Right cardiac atrium (tissue), 5 donors: Measurements from ENCODE around the gene POU6F1. TPM values are rescaled to one million over a fixed set of nuclear protein-coding genes. Genes with fewer than 3 reads are reported as not detected.
A peak's percentile ranks its signal among the peaks of the same experiment; 100 is the strongest.

Source experiments
- ATAC-seq, 2 donors: fragments of 200-7000 bp; cut with Tn5 transposase; one replicate each; pipeline versions ENCODE4 v1.8.0 to v1.9.1; 2020; ENCODE audit warnings: moderate library complexity in 2 of 2, mild to moderate bottlenecking in 1 of 2
- DNase-seq, 3 donors: peaks; one replicate each; pipeline ENCODE4 v3.0.0-alpha.2; 2020
- H3K27ac ChIP-seq: one replicate; pipeline ENCODE4 v1.5.1; 2013; ENCODE audit warnings: mild to moderate bottlenecking, low read length, control low read depth, moderate library complexity
- H3K27me3 ChIP-seq: one replicate; pipeline ENCODE4 v1.6.1; 2013; ENCODE audit not compliant: control insufficient read depth, insufficient read depth
- H3K4me1 ChIP-seq: one replicate; pipeline ENCODE4 v1.6.1; 2013; ENCODE audit warnings: low read length; ENCODE audit not compliant: control insufficient read depth, insufficient read depth
- H3K4me3 ChIP-seq: one replicate; pipeline ENCODE4 v1.5.1; 2013; ENCODE audit warnings: low read length, control low read depth
- H3K9me3 ChIP-seq: one replicate; pipeline ENCODE4 v1.6.1; 2013; ENCODE audit warnings: low read length; ENCODE audit not compliant: control insufficient read depth
- WGBS: extraction: QIAGEN DNeasy Blood & Tissue Kit; methylation state at CpG from one replicate; pipeline ENCODE4 v1.1.7; 2013; 5-methylcytosine and 5-hydroxymethylcytosine counted together
- intact Hi-C, 4 donors: fragments of 100-400 bp; cut with DNase I; formaldehyde crosslinking; loops; one replicate each; pipeline versions ENCODE4 v1.11.0 to v1.14.0; 2022 to 2023
- polyA plus RNA-seq: library from polyadenylated mRNA; stranded (reverse); fragments of 200-250 nt; gene quantifications from one replicate; pipeline ENCODE4 v1.2.3, GENCODE V29; 2013
- total RNA-seq, 4 donors: library from RNA; stranded (reverse); fragmentation: NEBNext Ultra II Directional; extraction: Animal tissue kit (Norgen Biotek cat#: 25700); gene quantifications; one replicate each; pipeline ENCODE4 v1.2.1, GENCODE V29; 2021
- donor health status: healthy with polysubstance abuse.
- donor health status: DM: no; HTN: yes; CAD: no.
- donor health status: DM: no; HTN: no; CAD: no.
- donor health status: DM: no; HTN: yes; CAD: no; lungs with severe emphysema.
- donor health status: DM: yes; HTN: yes; CAD: no.

Gene POU6F1
- total and polyA plus RNA-seq, 5 donors = 4.6 to 10.2 (median 8.1) TPM

- no peaks in the 10 kb centered on the region for H3K27me3 ChIP-seq
- WGBS = 88% methylated on average over 6 of the region's 6 CpGs
- ATAC-seq = no peak
- H3K27ac ChIP-seq = no peak overlapping the region
- no peaks in the 10 kb centered on the region for H3K9me3 ChIP-seq
- H3K4me1 ChIP-seq = no peaks in the 10 kb centered on the region
- intact Hi-C loops = no loop called here
- DNase-seq = no peak
- no peak overlapping the region for H3K4me3 ChIP-seq
Measured at GRCh38 chr12:51185171-51185717, 32.6 kb downstream of the POU6F1 start.

GRCh38 chr12:51183816-51184215 is 34.0 kb downstream of the POU6F1 start:
- Histone ChIP-seq H3K27ac (no peak overlapping the region), H3K9me3 (no peaks in the 10 kb centered on the region), H3K27me3 (no peaks in the 10 kb centered on the region), H3K4me3 (no peak overlapping the region), H3K4me1 (no peaks in the 10 kb centered on the region)
- DNase-seq (peak in 1 of 3 donors; percentile 75), ATAC-seq (peak; percentile 46 to 61)
- 28% methylated on average over 3 of the region's 3 CpGs for WGBS
- intact Hi-C loops = no loop called here

GRCh38 chr12:51183349-51183748 is 34.5 kb downstream of the POU6F1 start:
- Histone ChIP-seq H3K27ac (no peak overlapping the region), H3K9me3 (no peaks in the 10 kb centered on the region), H3K27me3 (no peaks in the 10 kb centered on the region), H3K4me1 (no peaks in the 10 kb centered on the region), H3K4me3 (no peak overlapping the region)
- intact Hi-C loops = no loop called here
- ATAC-seq (no peak), DNase-seq (no peak)
- 74% methylated on average over 3 of the region's 3 CpGs for WGBS

- DNase-seq = no peak
Measured at GRCh38 chr12:51181558-51181957, 36.3 kb downstream of the POU6F1 start.

GRCh38 chr12:51177897-51178296 is 40.0 kb downstream of the POU6F1 start:
- no peak overlapping the region for H3K27ac ChIP-seq
- DNase-seq (no peak), ATAC-seq (no peak)
- no peaks in the 10 kb centered on the region for H3K27me3 ChIP-seq
- H3K9me3 ChIP-seq = no peaks in the 10 kb centered on the region
- 91% methylated on average over 2 of the region's 2 CpGs for WGBS
- H3K4me3 ChIP-seq = no peak overlapping the region
- H3K4me1 ChIP-seq = no peaks in the 10 kb centered on the region
- intact Hi-C loops = no loop called here

More at GRCh38 chr12:51181558-51181957, 36.3 kb downstream of the POU6F1 start:
- ATAC-seq = no peak
- no peaks in the 10 kb centered on the region for H3K27me3 ChIP-seq
- H3K9me3 ChIP-seq = no peaks in the 10 kb centered on the region
- H3K27ac ChIP-seq = no peak overlapping the region
- no peak overlapping the region for H3K4me3 ChIP-seq
- intact Hi-C loops = no loop called here
- WGBS = 73% methylated on average over 5 of the region's 5 CpGs
- H3K4me1 ChIP-seq = no peaks in the 10 kb centered on the region

- no peak overlapping the region for H3K27ac ChIP-seq
- no peaks in the 10 kb centered on the region for H3K4me1 ChIP-seq
- ATAC-seq (no peak), DNase-seq (no peak)
- H3K27me3 ChIP-seq = no peaks in the 10 kb centered on the region
- intact Hi-C loops = no loop called here
- no peaks in the 10 kb centered on the region for H3K9me3 ChIP-seq
- H3K4me3 ChIP-seq = no peak overlapping the region
- 88% methylated on average over 1 of the region's 1 CpG for WGBS
Measured at GRCh38 chr12:51174501-51174900, 43.4 kb downstream of the POU6F1 start.

GRCh38 chr12:51172515-51173431 is 45.1 kb downstream of the POU6F1 start, which contains the start of gene TFCP2:
TFCP2 (minus strand) TSS chr12:51173135; CDS start chr12:51172422, 713 bp downstream.
- intact Hi-C loops = no loop called here
- DNase-seq = peak; percentile 98 to 99 (median 98)
- peak; percentile 99 for ATAC-seq
- H3K4me3 ChIP-seq = peak within 1 kb of the TSS; percentile 90
- no peaks in the 10 kb centered on the region for H3K9me3 ChIP-seq
- H3K4me1 ChIP-seq = peaks cover 2% of the 10 kb centered on the region
- H3K27me3 ChIP-seq = no peaks in the 10 kb centered on the region
- H3K27ac ChIP-seq = peak within 1 kb of the TSS; percentile 96
- WGBS = 3% methylated on average over 58 of the region's 58 CpGs

GRCh38 chr12:51171884-51172514 is 45.9 kb downstream of the POU6F1 start:
- ATAC-seq (peak in 1 of 2 donors; percentile 14), DNase-seq (peak in 1 of 3 donors; percentile 51)
- no peaks in the 10 kb centered on the region for H3K9me3 ChIP-seq
- no peaks in the 10 kb centered on the region for H3K27me3 ChIP-seq
- intact Hi-C loops = no loop called here
- 4% methylated on average over 16 of the region's 16 CpGs for WGBS
- peak overlapping the region; percentile 90 for H3K4me3 ChIP-seq
- peaks cover 2% of the 10 kb centered on the region for H3K4me1 ChIP-seq
- peak overlapping the region; percentile 96 for H3K27ac ChIP-seq

GRCh38 chr12:51163795-51164194 is 54.1 kb downstream of the POU6F1 start:
- no peaks in the 10 kb centered on the region for H3K27me3 ChIP-seq
- 65% methylated on average over 3 of the region's 3 CpGs for WGBS
- no peak overlapping the region for H3K4me3 ChIP-seq
- no peaks in the 10 kb centered on the region for H3K9me3 ChIP-seq
- intact Hi-C loops = no loop called here
- ATAC-seq = no peak
- no peak overlapping the region for H3K27ac ChIP-seq
- peaks cover 3% of the 10 kb centered on the region for H3K4me1 ChIP-seq
- DNase-seq = no peak

GRCh38 chr12:51162217-51162616 is 55.6 kb downstream of the POU6F1 start:
- no peak for DNase-seq
- 97% methylated on average over 6 of the region's 6 CpGs for WGBS
- H3K27ac ChIP-seq = no peak overlapping the region
- ATAC-seq = no peak
- no peak overlapping the region for H3K4me3 ChIP-seq
- intact Hi-C loops = no loop called here
- H3K9me3 ChIP-seq = no peaks in the 10 kb centered on the region
- H3K27me3 ChIP-seq = no peaks in the 10 kb centered on the region
- peaks cover 2% of the 10 kb centered on the region for H3K4me1 ChIP-seq
